Small intestine (tissue), 7 donors: ENCODE data around the gene UNC45A. TPM values are rescaled to one million over a fixed set of nuclear protein-coding genes. Genes with fewer than 3 reads are reported as not detected.
"Not testable (repeated sequence)": the region's sequence is repeated elsewhere in the genome, so short reads cannot be mapped to it uniquely, and the experiment has no call there.

Experiments
- DNase-seq, 2 donors: peaks; one replicate each; pipeline versions ENCODE4 v3.0.0 to v3.0.0-alpha.2; 2013
- FAIRE-seq: peaks from 2 replicates; lab custom pipeline; 2012; peaks lifted over from hg19 to GRCh38; lab: Jason Lieb, UNC
- H3K27ac ChIP-seq, 3 donors: one replicate each; pipeline ENCODE4 v1.5.1; 2013; ENCODE audit warnings: low read length in 2 of 3, mild to moderate bottlenecking in 2 of 3, control low read depth in 1 of 3, inconsistent platforms in 1 of 3, low read depth in 1 of 3, moderate library complexity in 1 of 3
- H3K27me3 ChIP-seq, 3 donors: one replicate each; pipeline ENCODE4 v1.6.1; 2013; ENCODE audit warnings: low read length in 3 of 3, inconsistent platforms in 1 of 3; ENCODE audit not compliant: control insufficient read depth in 3 of 3, insufficient read depth in 3 of 3
- H3K36me3 ChIP-seq, 3 donors: one replicate each; pipeline ENCODE4 v1.6.1; 2013; ENCODE audit warnings: low read length in 3 of 3, inconsistent platforms in 1 of 3, low read depth in 1 of 3, mild to moderate bottlenecking in 1 of 3, moderate library complexity in 1 of 3; ENCODE audit not compliant: control insufficient read depth in 3 of 3, insufficient read depth in 2 of 3
- H3K4me1 ChIP-seq, 3 donors: one replicate each; pipeline ENCODE4 v1.6.1; 2013; ENCODE audit warnings: low read length in 2 of 3, inconsistent platforms in 1 of 3, low read depth in 1 of 3, mild to moderate bottlenecking in 1 of 3, moderate library complexity in 1 of 3; ENCODE audit not compliant: control insufficient read depth in 3 of 3, insufficient read depth in 2 of 3
- H3K4me3 ChIP-seq, 3 donors: one replicate each; pipeline ENCODE4 v1.5.1; 2013; ENCODE audit warnings: low read length in 3 of 3, control low read depth in 1 of 3, inconsistent platforms in 1 of 3, low read depth in 1 of 3, mild to moderate bottlenecking in 1 of 3, moderate library complexity in 1 of 3
- H3K9me3 ChIP-seq, 2 donors: one replicate each; pipeline ENCODE4 v1.6.1; 2013; ENCODE audit warnings: low read depth in 1 of 2, low read length in 1 of 2; ENCODE audit not compliant: control insufficient read depth in 2 of 2, insufficient read depth in 1 of 2
- WGBS, 3 donors: extraction: QIAGEN DNeasy Blood & Tissue Kit; methylation state at CpG; one replicate each; pipeline ENCODE4 v1.1.7; 2013; 5-methylcytosine and 5-hydroxymethylcytosine counted together
- polyA plus RNA-seq, 4 donors: library from polyadenylated mRNA; stranded (reverse) in 3 of 4; unstranded in 1 of 4; fragments of 200-250 nt in 3 of 4; fragments of 120-200 nt in 1 of 4; gene quantifications; one replicate each; pipeline versions ENCODE4 v1.2.1 to v1.2.3, GENCODE V29; 2013
- donor health status: healthy with polysubstance abuse.
- donor health status: control.
- donor health status: control.
- donor health status: Bipolar disorder and iron deficiency.
- donor health status: healthy.

The UNC45A gene
- polyA plus RNA-seq, 4 donors: 37.7 to 65.1 (median 48.8) TPM

DNA sequence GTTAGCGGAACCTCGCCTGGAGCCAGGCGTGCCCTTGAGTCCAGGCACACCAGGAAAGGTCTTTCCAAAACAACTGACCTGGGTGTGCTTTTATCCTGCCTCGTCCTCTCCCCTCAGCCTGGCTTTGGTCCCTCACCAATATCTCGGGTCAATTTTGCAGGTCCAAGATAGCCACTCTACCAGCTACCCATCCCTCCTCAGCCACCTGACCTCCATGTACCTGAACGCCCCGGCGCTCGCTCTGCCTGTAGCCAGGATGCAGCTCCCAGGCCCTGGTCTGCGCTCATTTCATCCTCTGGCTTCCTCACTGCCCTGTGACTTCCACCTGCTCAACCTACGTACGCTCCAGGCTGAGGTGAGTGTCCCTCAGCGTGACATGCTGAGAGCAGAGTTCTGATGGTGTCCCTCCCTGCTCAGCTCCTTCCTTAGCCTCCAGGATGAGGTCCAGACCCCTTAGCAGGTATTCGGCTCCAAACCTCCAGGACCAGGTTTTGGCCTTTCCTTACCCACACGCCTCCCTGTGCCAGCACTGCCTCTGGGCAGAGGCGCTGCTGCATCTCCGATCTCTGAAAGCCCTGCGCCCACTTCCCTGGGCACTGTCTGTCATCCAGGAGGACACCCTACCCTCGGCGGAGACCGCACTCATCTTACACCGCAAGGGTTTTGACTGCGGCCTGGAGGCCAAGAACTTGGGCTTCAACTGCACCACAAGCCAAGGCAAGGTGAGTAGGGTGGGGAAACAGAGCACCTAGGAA, 16.9 kb upstream of the UNC45A start:
- DNase-seq: no peak
- Histone ChIP-seq H3K9me3 (no peaks in the 10 kb centered on the region), H3K27ac (no peak overlapping the region), H3K36me3 (peaks cover 7 to 79% (median 22%) of the 10 kb centered on the region in 3 donors), H3K4me1 (no peaks in the 10 kb centered on the region), H3K27me3 (no peaks in the 10 kb centered on the region), H3K4me3 (no peak overlapping the region)
- WGBS, 3 donors: 93 to 97% (median 97%) methylated on average over 23 of the region's 23 CpGs
- FAIRE-seq: no peak

DNA sequence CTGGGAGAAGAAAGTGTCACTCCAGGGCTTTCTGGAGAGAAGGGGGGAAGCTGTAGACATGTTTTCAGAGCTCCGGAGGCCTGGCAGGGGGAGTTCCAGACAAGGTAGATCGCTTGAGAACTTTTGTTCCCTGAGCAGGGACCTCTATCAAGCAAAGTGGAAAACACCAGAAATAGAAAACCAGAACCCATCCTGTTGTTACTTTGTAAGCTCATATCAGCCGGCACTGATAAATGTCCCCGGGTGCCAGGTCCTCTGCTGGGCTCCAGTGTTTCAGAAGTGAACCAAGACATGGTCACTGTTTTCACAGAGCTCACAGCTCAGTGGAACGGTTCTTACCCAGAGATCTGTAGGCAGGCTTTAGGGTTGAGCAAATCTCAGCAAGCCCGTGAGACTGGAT, 16.2 kb upstream of the UNC45A start:
- Histone ChIP-seq H3K36me3 (peaks cover 6 to 73% (median 22%) of the 10 kb centered on the region in 3 donors), H3K27me3 (no peaks in the 10 kb centered on the region), H3K27ac (no peak overlapping the region), H3K4me1 (no peaks in the 10 kb centered on the region), H3K9me3 (no peaks in the 10 kb centered on the region), H3K4me3 (no peak overlapping the region)
- no peak for DNase-seq
- FAIRE-seq: no peak
- 85 to 96% (median 94%) methylated on average over 6 of the region's 6 CpGs for WGBS, 3 donors

- 78 to 91% (median 84%) methylated on average over 4 of the region's 4 CpGs for WGBS, 3 donors
- no peaks in the 10 kb centered on the region for H3K4me1 ChIP-seq
- FAIRE-seq: no peak
- H3K27ac ChIP-seq: no peak overlapping the region
- no peaks in the 10 kb centered on the region for H3K27me3 ChIP-seq
- H3K4me3 ChIP-seq: no peak overlapping the region
- DNase-seq: no peak
- peaks cover 6 to 43% (median 17%) of the 10 kb centered on the region in 3 donors for H3K36me3 ChIP-seq
- no peaks in the 10 kb centered on the region for H3K9me3 ChIP-seq
Observed at GRCh38 chr15:90921887-90922286, 13.2 kb upstream of the UNC45A start.

GRCh38 chr15:90922712-90923322, 12.3 kb upstream of the UNC45A start:
- WGBS, 3 donors: 81 to 86% (median 83%) methylated on average over 7 of the region's 7 CpGs

DNA sequence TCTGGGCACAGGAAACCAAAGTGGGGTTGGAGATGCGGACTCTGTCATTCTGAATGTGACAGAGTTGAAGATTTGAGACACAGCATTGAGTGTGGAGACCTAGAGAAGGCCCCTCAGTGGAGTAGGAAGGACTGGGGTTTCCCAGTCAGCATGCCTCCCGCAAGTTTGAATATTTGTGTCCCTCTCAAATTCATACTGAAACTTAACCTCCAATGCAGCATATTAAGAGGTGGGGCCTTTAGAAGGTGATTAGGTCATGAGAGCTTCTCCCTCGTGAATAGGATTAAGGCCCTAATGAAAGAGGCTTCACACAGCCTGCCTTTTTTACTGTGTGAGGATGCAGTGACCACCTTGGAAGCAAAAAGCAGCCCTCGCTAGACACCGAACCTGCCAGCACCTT, 10.7 kb upstream of the UNC45A start:
- FAIRE-seq (no peak), DNase-seq (no peak)
- peaks cover 4 to 19% (median 7%) of the 10 kb centered on the region in 3 donors for H3K36me3 ChIP-seq
- H3K4me1 ChIP-seq: no peaks in the 10 kb centered on the region
- H3K4me3 ChIP-seq: no peak overlapping the region
- no peaks in the 10 kb centered on the region for H3K9me3 ChIP-seq
- H3K27me3 ChIP-seq: no peaks in the 10 kb centered on the region
- H3K27ac ChIP-seq: no peak overlapping the region
- WGBS, 3 donors: 68 to 80% (median 74%) methylated on average over 5 of the region's 5 CpGs

More at GRCh38 chr15:90922712-90923322, 12.3 kb upstream of the UNC45A start:
- not testable (repeated sequence) for H3K27me3 ChIP-seq, FAIRE-seq, H3K27ac ChIP-seq, H3K4me1 ChIP-seq, H3K4me3 ChIP-seq, H3K9me3 ChIP-seq, DNase-seq
- H3K36me3 ChIP-seq: peaks cover 6 to 34% (median 15%) of the 10 kb centered on the region in 3 donors

GRCh38 chr15:90926766-90927165, 8.3 kb upstream of the UNC45A start:
- H3K27me3 ChIP-seq, H3K27ac ChIP-seq, DNase-seq, FAIRE-seq, H3K36me3 ChIP-seq, H3K4me3 ChIP-seq, H3K9me3 ChIP-seq: not testable (repeated sequence)
- 93% methylated on average over 10 of the region's 10 CpGs for WGBS, 3 donors
- peaks cover 0 to 13% (median 6%) of the 10 kb centered on the region in 3 donors for H3K4me1 ChIP-seq

DNA sequence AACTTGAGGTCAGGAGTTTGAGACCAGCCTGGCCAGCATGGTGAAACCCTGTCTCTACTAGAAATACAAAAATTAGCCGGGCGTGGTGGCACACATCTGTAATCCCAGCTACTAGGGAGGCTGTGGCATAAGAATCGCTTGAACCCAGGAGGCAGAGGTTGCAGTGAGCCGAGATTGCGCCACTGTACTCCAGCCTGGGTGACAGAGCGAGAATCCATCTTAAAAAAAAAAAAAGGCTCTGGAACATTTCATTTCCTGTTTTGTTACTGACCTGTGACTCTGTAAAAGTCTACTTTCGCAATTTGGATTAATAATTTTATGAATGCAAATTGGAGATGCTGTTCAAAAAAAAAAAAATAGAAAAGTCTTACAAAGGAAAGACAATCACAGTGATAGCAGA, 7.0 kb upstream of the UNC45A start:
- FAIRE-seq, DNase-seq, H3K36me3 ChIP-seq, H3K27ac ChIP-seq, H3K9me3 ChIP-seq, H3K4me3 ChIP-seq, H3K27me3 ChIP-seq: not testable (repeated sequence)
- H3K4me1 ChIP-seq: peaks cover 0 to 18% (median 6%) of the 10 kb centered on the region in 3 donors
- 93 to 95% (median 94%) methylated on average over 7 of the region's 7 CpGs for whole genome bisulfite sequencing, 3 donors

GRCh38 chr15:90929246-90930019, 5.7 kb upstream of the UNC45A start:
- Histone ChIP-seq H3K27ac (peak overlapping the region; percentile 77 to 97 (median 87)), H3K4me3 (peak overlapping the region; percentile 33 to 81 (median 57)), H3K4me1 (peaks cover 0 to 25% (median 7%) of the 10 kb centered on the region in 3 donors), H3K27me3 (no peaks in the 10 kb centered on the region), H3K36me3 (no peaks in the 10 kb centered on the region), H3K9me3 (no peaks in the 10 kb centered on the region)
- WGBS, 3 donors: 23 to 46% (median 28%) methylated on average over 21 of the region's 21 CpGs
- FAIRE-seq (no peak), DNase-seq (peak in 1 of 2 donors; percentile 19)
